Prostate gland (tissue), 2 donors: ENCODE measurements around the gene TBX2.

Experiments
- CTCF ChIP-seq, 4 experiments: fragments of 200-600 bp in 2 of 4; fragments of 450-650 bp in 2 of 4; sonication (generic) in 2 of 4; IDR thresholded peaks; 1 replicate in 3 of 4; 2 replicates in 1 of 4; pipeline ENCODE4 v1.5.1; 2016 to 2019; ENCODE audit warnings: antibody characterized with exemption in 4 of 4, mild to moderate bottlenecking in 2 of 4, moderate library complexity in 2 of 4
- POLR2AphosphoS5 ChIP-seq: sonication (generic); formaldehyde crosslinking; IDR thresholded peaks from one replicate; pipeline ENCODE4 v1.6.1; 2017; ENCODE audit warnings: antibody characterized with exemption

- TF ChIP-seq CTCF (IDR thresholded peaks at IDR 0.05) = no peak
- TF ChIP-seq POLR2AphosphoS5 = no peak
Measured at GRCh38 chr17:61405686-61406536, 6.3 kb downstream of the TBX2 start.
